Kidney epithelial cell (primary cell): Measurements from ENCODE around the gene ASIC2. TPM values are rescaled to one million over a fixed set of nuclear protein-coding genes. Genes with fewer than 3 reads are reported as not detected.

Experiments used
- DNase-seq: peaks from one replicate; pipeline ENCODE4 v3.0.0-alpha.2; 2010; ENCODE audit warnings: low read depth
- H3K27me3 ChIP-seq: 2 replicates; pipeline ENCODE4 v1.6.0; 2011; ENCODE audit warnings: low read length; ENCODE audit not compliant: control insufficient read depth, insufficient read depth
- H3K36me3 ChIP-seq: 2 replicates; pipeline ENCODE4 v1.5.1; 2011; ENCODE audit warnings: low read length; ENCODE audit not compliant: control insufficient read depth, insufficient read depth
- H3K4me3 ChIP-seq: 2 replicates; pipeline ENCODE4 v1.5.1; 2011; ENCODE audit warnings: low read depth, mild to moderate bottlenecking, control low read depth, low read length
- total RNA-seq: library from RNA; depleted of rRNA; stranded (reverse); fragments of >200 nt; gene quantifications from 2 replicates; pipeline ENCODE4 v1.2.3, GENCODE V29; 2015
- TF ChIP-seq, protein P1 (sequence below): IDR thresholded peaks from 2 replicates; pipeline ENCODE4 v1.5.1; 2011; ENCODE audit warnings: mild to moderate bottlenecking, moderate library complexity, low read length, control low read depth, inconsistent platforms; ENCODE audit not compliant: insufficient read depth, poor library complexity, severe bottlenecking

ASIC2 gene
- total RNA-seq, 1 donor from 2014 or later, result 0.25 TPM

DNA sequence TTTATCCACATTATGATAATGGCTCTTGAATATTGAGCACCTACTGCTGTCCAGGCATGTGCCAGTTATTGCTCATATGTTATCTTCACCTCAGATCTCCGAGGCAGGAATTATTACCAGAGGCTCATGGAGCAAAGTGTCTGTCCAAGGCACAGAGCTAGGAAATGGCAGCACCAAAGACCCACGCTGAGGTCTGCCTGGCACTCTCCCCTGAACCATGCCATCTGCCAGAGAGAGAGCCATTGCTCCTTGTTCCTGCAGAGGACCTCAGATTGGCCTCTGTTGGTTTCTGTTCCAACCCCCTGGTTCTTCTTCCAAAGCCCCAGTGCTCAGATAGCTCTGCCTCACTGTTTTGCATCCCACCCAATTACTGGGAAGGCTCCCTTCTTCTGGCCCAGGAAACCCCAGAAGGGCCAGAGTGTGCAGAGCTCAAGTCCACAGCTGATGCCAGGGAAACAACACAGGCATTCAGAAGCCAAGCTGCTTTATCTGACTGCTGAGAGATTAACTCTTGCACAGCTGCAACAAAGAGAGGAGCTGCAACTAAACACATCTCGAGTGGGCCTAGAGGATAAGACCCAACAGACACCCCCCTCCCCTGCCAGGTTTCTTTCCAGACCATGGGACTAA, 5.9 kb downstream of the ASIC2 start:
- TF ChIP-seq, protein P1, sequence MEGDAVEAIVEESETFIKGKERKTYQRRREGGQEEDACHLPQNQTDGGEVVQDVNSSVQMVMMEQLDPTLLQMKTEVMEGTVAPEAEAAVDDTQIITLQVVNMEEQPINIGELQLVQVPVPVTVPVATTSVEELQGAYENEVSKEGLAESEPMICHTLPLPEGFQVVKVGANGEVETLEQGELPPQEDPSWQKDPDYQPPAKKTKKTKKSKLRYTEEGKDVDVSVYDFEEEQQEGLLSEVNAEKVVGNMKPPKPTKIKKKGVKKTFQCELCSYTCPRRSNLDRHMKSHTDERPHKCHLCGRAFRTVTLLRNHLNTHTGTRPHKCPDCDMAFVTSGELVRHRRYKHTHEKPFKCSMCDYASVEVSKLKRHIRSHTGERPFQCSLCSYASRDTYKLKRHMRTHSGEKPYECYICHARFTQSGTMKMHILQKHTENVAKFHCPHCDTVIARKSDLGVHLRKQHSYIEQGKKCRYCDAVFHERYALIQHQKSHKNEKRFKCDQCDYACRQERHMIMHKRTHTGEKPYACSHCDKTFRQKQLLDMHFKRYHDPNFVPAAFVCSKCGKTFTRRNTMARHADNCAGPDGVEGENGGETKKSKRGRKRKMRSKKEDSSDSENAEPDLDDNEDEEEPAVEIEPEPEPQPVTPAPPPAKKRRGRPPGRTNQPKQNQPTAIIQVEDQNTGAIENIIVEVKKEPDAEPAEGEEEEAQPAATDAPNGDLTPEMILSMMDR, result no peak
- no peak for DNase-seq
- Histone ChIP-seq H3K27me3 (peaks cover 5% of the 10 kb centered on the region), H3K36me3 (no peaks in the 10 kb centered on the region), H3K4me3 (no peak overlapping the region)

DNA sequence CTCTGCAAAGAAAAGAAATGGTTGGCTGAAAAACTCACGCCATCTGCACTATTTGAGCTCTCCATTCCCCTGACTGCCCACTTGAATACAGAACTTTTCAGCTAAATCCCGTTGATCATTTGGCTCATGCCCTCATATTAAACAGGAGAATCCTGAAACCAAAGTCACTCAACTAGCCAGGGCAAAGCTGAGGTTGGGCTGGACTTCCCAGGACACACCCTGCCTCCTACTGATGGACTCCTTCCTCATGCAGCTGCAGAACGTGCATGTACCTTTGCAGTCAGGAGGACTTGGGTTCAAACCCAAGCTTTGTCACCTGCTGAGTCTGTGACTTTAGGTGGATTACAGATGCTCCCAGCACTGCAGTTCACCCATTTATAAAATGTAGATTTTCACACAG, 7.7 kb downstream of the ASIC2 start:
- H3K36me3 ChIP-seq, result no peaks in the 10 kb centered on the region
- TF ChIP-seq, protein P1, result no peak
- no peak overlapping the region for H3K4me3 ChIP-seq
- no peak for DNase-seq
- H3K27me3 ChIP-seq, result no peaks in the 10 kb centered on the region

DNA sequence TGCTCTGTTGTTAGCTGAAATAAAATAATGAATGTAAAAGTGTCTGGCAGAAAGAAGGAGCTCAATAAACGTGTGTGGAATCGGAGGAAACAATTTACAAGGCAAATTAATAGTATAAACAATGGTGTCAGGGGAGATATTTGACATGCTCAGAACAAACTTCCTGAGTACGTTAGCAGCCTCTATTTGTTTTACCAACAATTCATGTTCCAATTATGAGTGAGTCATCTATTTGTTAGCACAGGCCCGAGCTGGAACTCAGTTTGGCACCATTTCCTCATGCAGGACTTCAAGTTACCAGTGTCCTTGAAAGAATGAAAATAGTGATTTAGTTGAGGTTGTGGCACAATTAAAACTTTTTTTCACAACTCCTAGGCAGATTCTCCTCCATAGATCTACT, 9.1 kb downstream of the ASIC2 start:
- Histone ChIP-seq H3K4me3 (no peak overlapping the region), H3K36me3 (no peaks in the 10 kb centered on the region), H3K27me3 (no peaks in the 10 kb centered on the region)
- DNase-seq, result peak; percentile 25
- TF ChIP-seq, protein P1, result no peak

DNA sequence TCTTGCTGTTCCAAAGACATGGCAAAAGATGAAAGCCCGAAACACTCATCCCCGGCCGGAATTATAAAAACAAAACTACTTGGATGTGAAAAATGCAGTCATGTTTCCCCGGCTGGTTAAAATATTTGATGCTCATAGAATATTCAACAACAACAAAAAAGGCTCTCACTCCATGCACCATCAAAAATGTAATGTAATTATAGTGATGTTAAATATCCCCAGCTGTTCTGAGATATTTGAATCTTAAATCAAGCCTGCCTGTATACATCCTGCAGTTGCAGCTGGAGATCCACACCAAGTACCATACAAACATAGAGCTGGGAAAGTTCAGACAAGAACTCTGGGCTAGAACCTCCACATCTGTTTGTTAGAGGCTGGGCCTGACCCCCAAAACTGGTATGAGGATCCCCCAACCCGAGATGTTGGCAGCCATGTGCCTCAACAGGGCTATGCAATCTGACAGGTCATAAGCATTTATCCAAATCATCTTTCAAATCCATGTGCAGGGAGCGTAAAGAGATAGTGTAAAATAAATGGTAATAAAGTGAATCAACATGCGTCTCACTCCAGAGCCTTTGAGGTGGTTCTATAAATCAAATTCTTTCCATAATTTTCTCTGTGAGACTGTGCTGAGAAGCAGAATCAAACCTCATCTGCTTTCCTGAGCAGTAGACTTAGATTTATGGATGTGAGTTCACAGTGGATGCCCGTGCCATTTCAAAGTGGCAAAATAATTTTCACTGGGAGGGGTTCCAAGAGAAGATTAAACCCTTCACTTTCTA, 12.7 kb downstream of the ASIC2 start:
- TF ChIP-seq, protein P1, result no peak
- no peak overlapping the region for H3K4me3 ChIP-seq
- no peak for DNase-seq
- no peaks in the 10 kb centered on the region for H3K27me3 ChIP-seq
- no peaks in the 10 kb centered on the region for H3K36me3 ChIP-seq

DNA sequence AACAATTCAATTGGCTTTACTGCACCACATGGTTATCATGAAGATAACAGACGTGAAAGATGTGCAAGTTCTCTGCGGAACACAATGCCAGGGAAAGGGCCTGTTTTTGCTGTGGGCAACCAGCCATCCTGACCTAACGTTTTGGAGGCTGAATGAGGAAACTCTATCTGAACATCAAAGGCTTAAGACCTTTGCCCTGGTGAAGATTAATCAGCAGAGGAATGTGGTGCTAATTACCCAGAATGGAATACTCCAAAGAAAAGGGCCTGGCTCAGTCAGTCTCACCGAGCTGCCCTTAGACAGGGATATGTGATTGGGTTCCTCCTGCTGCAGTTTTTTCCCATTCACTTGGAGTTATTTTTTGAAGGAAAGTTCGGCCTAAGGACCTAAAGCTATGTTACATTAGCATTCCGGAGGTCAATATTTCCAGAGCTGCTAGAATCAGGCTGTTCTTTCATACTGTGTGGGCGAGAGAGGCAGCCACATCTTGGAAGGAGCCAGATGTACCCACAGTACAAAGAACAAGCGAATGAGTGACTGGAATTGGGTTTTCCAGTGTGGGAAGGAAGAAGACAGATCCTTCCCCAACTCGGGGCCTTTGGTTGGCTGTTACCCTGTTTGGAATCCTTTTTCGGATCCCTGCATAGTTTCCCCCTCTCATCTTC, 15.5 kb downstream of the ASIC2 start:
- H3K4me3 ChIP-seq, result no peak overlapping the region
- H3K36me3 ChIP-seq, result no peaks in the 10 kb centered on the region
- DNase-seq, result no peak
- H3K27me3 ChIP-seq, result no peaks in the 10 kb centered on the region
- TF ChIP-seq, protein P1, result no peak
